ENCODE data around the gene PPP2R2C.

The PPP2R2C gene

GRCh38 chr4:6359536-6360308 lies 112.7 kb downstream of the PPP2R2C start:
- DNase-seq, result no peak

GRCh38 chr4:6357476-6357875 lies 114.9 kb downstream of the PPP2R2C start:
- no peak for DNase-seq

- no peak for DNase-seq
Measured at GRCh38 chr4:6356076-6356560, 116.3 kb downstream of the PPP2R2C start.

GRCh38 chr4:6355052-6355451 lies 117.4 kb downstream of the PPP2R2C start:
- no peak for DNase-seq

- DNase-seq, result no peak
Measured at GRCh38 chr4:6354626-6355025, 117.8 kb downstream of the PPP2R2C start.

- DNase-seq, result no peak
Measured at GRCh38 chr4:6354119-6354518, 118.3 kb downstream of the PPP2R2C start.

GRCh38 chr4:6352031-6352692 lies 120.3 kb downstream of the PPP2R2C start:
- no peak for DNase-seq

- DNase-seq, result no peak
Measured at GRCh38 chr4:6351246-6352000, 121.0 kb downstream of the PPP2R2C start.

GRCh38 chr4:6350646-6351045 lies 121.8 kb downstream of the PPP2R2C start:
- DNase-seq, result no peak

GRCh38 chr4:6349896-6350603 lies 122.4 kb downstream of the PPP2R2C start:
- DNase-seq, result no peak

GRCh38 chr4:6348408-6348807 lies 124.0 kb downstream of the PPP2R2C start:
- no peak for DNase-seq

GRCh38 chr4:6347511-6348045 lies 124.8 kb downstream of the PPP2R2C start:
- no peak for DNase-seq

- DNase-seq, result no peak
Measured at GRCh38 chr4:6346373-6347110, 125.9 kb downstream of the PPP2R2C start.

- DNase-seq, result no peak
Measured at GRCh38 chr4:6345866-6346265, 126.5 kb downstream of the PPP2R2C start.

GRCh38 chr4:6345096-6345830 lies 127.2 kb downstream of the PPP2R2C start:
- no peak for DNase-seq

- no peak for DNase-seq
Measured at GRCh38 chr4:6343939-6344408, 128.4 kb downstream of the PPP2R2C start.

GRCh38 chr4:6342530-6343293 lies 129.7 kb downstream of the PPP2R2C start:
- DNase-seq, result no peak

GRCh38 chr4:6341696-6342095 lies 130.7 kb downstream of the PPP2R2C start:
- no peak for DNase-seq

- DNase-seq, result no peak
Measured at GRCh38 chr4:6340446-6341015, 131.9 kb downstream of the PPP2R2C start.
